PC-3 (cell line): ENCODE measurements around the gene RAB17. TPM values are rescaled to one million over a fixed set of nuclear protein-coding genes. Genes with fewer than 3 reads are reported as not detected.

Experiments used
- ATAC-seq: fragments of 200-7000 bp; cut with Tn5 transposase; 2 replicates; pipeline ENCODE4 v1.9.1; 2020; ENCODE audit warnings: mild to moderate bottlenecking, moderate library complexity
- BruUV-seq: library from RNA; stranded (reverse); fragments of 400-500 nt; replicated peaks from 2 replicates; lab custom pipeline; 2021; lab: Mats Ljungman, UMichigan
- CTCF ChIA-PET: fragments of 300-600 bp; sonication (Branson Sonifier 250); formaldehyde crosslinking; loops from one replicate; lab custom pipeline; 2022; ENCODE audit warnings: antibody characterized with exemption; lab: Charles Lee
- POLR2A ChIA-PET: fragments of 300-600 bp; sonication (Branson Sonifier 250); formaldehyde crosslinking; loops from one replicate; lab custom pipeline; 2022; ENCODE audit warnings: antibody characterized with exemption; ENCODE audit not compliant: unreplicated experiment; lab: Charles Lee
- DNase-seq: peaks from one replicate; pipeline ENCODE4 v3.0.0-alpha.2; 2015
- H2AFZ ChIP-seq: fragments of 300-600 bp; sonication (generic); 2 replicates; pipeline ENCODE4 v1.6.0; 2016; ENCODE audit warnings: antibody characterized with exemption, low read length
- H3F3A ChIP-seq: fragments of 300-600 bp; sonication (generic); one replicate; pipeline ENCODE4 v1.6.0; 2017; ENCODE audit warnings: antibody characterized with exemption, low read length, control low read depth, mild to moderate bottlenecking; ENCODE audit not compliant: unreplicated experiment
- H3K27ac ChIP-seq: fragments of 300-600 bp; sonication (generic); 2 replicates; pipeline ENCODE4 v1.5.1; 2016; ENCODE audit warnings: mild to moderate bottlenecking, low read length
- H3K27me3 ChIP-seq: fragments of 300-600 bp; sonication (generic); 2 replicates; pipeline ENCODE4 v1.6.1; 2016; ENCODE audit warnings: low read length, mixed read lengths
- H3K36me3 ChIP-seq: fragments of 300-600 bp; sonication (generic); 2 replicates; pipeline ENCODE4 v1.6.1; 2016; ENCODE audit warnings: low read depth, mixed run types, low read length, mixed read lengths
- H3K4me1 ChIP-seq: fragments of 300-600 bp; sonication (generic); 2 replicates; pipeline ENCODE4 v1.5.1; 2016; ENCODE audit warnings: low read length; ENCODE audit not compliant: insufficient read depth
- H3K4me2 ChIP-seq: fragments of 300-600 bp; sonication (generic); 2 replicates; pipeline ENCODE4 v1.6.0; 2016; ENCODE audit warnings: low read length
- H3K4me3 ChIP-seq: fragments of 300-600 bp; sonication (generic); 2 replicates; pipeline ENCODE4 v1.5.1; 2016; ENCODE audit warnings: mild to moderate bottlenecking, low read length, mixed read lengths
- H3K79me2 ChIP-seq: fragments of 300-600 bp; sonication (generic); 2 replicates; pipeline ENCODE4 v1.6.1; 2017; ENCODE audit warnings: low read length, mixed read lengths
- H3K9ac ChIP-seq: fragments of 300-600 bp; sonication (generic); 2 replicates; pipeline ENCODE4 v1.6.0; 2016; ENCODE audit warnings: mild to moderate bottlenecking, low read length
- H3K9me2 ChIP-seq: fragments of 300-600 bp; sonication (generic); replicated peaks from 2 replicates; pipeline ENCODE4 v1.6.1; 2016; ENCODE audit warnings: mixed run types, low read length, mixed read lengths
- H3K9me3 ChIP-seq: fragments of 300-600 bp; sonication (generic); 2 replicates; pipeline ENCODE4 v1.6.1; 2016; ENCODE audit warnings: low read length, mixed read lengths
- H4K20me1 ChIP-seq: fragments of 300-600 bp; sonication (generic); 2 replicates; pipeline ENCODE4 v1.6.1; 2016; ENCODE audit warnings: low read length, mixed read lengths
- EZH2 ChIP-seq: fragments of 300-600 bp; sonication (generic); IDR thresholded peaks from one replicate; pipeline ENCODE4 v1.6.1; 2017; ENCODE audit warnings: antibody characterized with exemption, mild to moderate bottlenecking, low read length; ENCODE audit not compliant: unreplicated experiment
- EZH2phosphoT487 ChIP-seq: fragments of 300-600 bp; sonication (generic); IDR thresholded peaks from 2 replicates; pipeline ENCODE4 v1.6.1; 2018; ENCODE audit warnings: mild to moderate bottlenecking, antibody characterized with exemption, low read length, borderline replicate concordance
- intact Hi-C: fragments of 100-400 bp; cut with micrococcal nuclease; formaldehyde crosslinking; loops from 2 replicates; pipeline ENCODE4 v1.9.0; 2023
- total RNA-seq: library from RNA; depleted of rRNA; stranded (reverse); fragments of >200 nt; gene quantifications from 2 replicates; pipeline ENCODE4 v1.2.3, GENCODE V29; 2014
- TF ChIP-seq, protein P1 (sequence below): fragments of 300-600 bp; sonication (generic); conservative IDR thresholded peaks from 2 replicates; pipeline ENCODE4 v1.5.1; 2017; ENCODE audit warnings: antibody characterized with exemption, low read depth, mild to moderate bottlenecking, low read length

Gene RAB17
- total RNA-seq, 1 experiment from 2014 or later = 28.9 TPM

DNA sequence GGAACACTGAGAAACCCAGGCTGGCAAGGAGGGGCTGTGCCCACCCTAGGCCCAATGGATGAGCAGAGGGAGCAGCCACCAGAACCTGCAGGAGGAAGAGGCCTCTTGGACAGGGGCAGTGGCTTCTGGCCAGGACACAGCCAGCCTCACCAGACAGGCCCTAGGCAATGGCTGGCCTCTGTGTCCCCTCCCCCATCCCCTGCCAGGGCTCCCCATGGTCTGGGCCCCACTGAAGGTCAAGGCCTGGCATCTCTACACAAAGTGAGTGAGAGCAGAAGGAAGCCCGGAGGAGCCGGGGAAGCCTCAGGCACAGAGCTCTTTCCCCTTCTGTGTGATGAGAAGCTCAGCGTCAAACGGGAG lies 17.8 kb downstream of the RAB17 start:
- H3F3A ChIP-seq = no peaks in the 10 kb centered on the region
- H2AFZ ChIP-seq = no peak overlapping the region
- DNase-seq = no peak
- 0 out of 2 replicates have a peak, but pooled peaks cover 3% of the 10 kb centered on the region for H3K79me2 ChIP-seq
- H3K9me3 ChIP-seq = no peaks in the 10 kb centered on the region
- H3K36me3 ChIP-seq = no peaks in the 10 kb centered on the region
- TF ChIP-seq, protein P1, sequence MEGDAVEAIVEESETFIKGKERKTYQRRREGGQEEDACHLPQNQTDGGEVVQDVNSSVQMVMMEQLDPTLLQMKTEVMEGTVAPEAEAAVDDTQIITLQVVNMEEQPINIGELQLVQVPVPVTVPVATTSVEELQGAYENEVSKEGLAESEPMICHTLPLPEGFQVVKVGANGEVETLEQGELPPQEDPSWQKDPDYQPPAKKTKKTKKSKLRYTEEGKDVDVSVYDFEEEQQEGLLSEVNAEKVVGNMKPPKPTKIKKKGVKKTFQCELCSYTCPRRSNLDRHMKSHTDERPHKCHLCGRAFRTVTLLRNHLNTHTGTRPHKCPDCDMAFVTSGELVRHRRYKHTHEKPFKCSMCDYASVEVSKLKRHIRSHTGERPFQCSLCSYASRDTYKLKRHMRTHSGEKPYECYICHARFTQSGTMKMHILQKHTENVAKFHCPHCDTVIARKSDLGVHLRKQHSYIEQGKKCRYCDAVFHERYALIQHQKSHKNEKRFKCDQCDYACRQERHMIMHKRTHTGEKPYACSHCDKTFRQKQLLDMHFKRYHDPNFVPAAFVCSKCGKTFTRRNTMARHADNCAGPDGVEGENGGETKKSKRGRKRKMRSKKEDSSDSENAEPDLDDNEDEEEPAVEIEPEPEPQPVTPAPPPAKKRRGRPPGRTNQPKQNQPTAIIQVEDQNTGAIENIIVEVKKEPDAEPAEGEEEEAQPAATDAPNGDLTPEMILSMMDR = no peak
- TF ChIP-seq EZH2phosphoT487 (no peak), EZH2 (no peak)
- H3K4me3 ChIP-seq = no peak overlapping the region
- no peak overlapping the region for H3K9ac ChIP-seq
- ChIA-PET POLR2A (no interaction called here), CTCF (interaction anchor here (1.2 to 1.5 kb wide), 2 partner anchors 112 to 407 kb away, joined by 3 to 4 read pairs; no protein-coding TSS in a partner anchor)
- no peak overlapping the region; the same call in 1 of the 2 replicates for H3K4me2 ChIP-seq
- no peaks in the 10 kb centered on the region for H3K27me3 ChIP-seq
- H3K4me1 ChIP-seq = peaks cover 25% of the 10 kb centered on the region
- intact Hi-C loops = loop anchor here (1.0 to 5.0 kb wide), 3 partner anchors 60 to 151 kb away; no protein-coding TSS in a partner anchor
- no peaks in the 10 kb centered on the region for H3K9me2 ChIP-seq
- no peak overlapping the region for H3K27ac ChIP-seq
- no peaks in the 10 kb centered on the region for H4K20me1 ChIP-seq
- BruUV-seq = no TSS peak
- no peak for ATAC-seq

DNA sequence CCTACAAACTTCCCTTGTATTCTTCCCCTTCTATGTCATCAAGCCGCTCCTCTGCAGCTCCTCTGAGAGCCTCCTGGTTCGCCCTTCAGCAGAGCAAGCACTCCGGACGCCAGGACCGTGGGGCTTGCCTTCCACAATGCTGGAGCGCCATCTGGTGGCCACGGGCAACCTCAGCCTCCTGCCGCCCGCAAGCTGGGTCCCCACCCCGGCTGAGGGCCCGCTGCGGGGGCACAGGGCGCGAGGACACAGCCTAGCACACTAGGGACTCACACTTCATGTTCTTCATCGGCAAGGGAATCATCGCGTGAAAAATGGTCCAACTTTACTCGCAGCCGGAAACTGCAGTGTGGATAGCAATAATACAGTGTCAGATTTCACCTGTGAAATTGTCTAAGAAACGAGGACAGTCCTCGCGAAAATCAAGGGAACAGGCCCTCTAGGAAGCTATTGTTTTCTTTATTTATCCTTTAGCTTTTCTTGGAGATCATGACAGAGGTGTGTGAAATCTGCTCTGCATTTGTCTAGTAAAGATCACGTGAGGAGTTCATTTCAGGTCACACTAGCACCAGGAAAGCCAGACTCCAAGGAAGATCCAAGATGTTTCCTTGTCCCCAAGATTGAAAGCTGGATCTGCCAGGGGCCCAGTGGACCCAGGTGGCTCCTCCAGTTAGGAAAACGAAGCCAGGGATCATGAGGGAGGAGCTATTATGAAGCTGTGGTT lies 18.4 kb downstream of the RAB17 start:
- Histone ChIP-seq H4K20me1 (no peaks in the 10 kb centered on the region), H3K4me2 (peak overlapping the region; percentile 74), H3F3A (no peaks in the 10 kb centered on the region), H3K79me2 (0 out of 2 replicates have a peak, but pooled peaks cover 3% of the 10 kb centered on the region), H3K9me3 (no peaks in the 10 kb centered on the region), H3K27me3 (no peaks in the 10 kb centered on the region), H3K27ac (no peak overlapping the region), H2AFZ (peak overlapping the region; percentile 62; the same call in 1 of the 2 replicates), H3K9ac (no peak overlapping the region), H3K36me3 (no peaks in the 10 kb centered on the region), H3K4me1 (peaks cover 25% of the 10 kb centered on the region), H3K9me2 (no peaks in the 10 kb centered on the region), H3K4me3 (peak overlapping the region; percentile 32; the same call in 1 of the 2 replicates)
- DNase-seq = peak; percentile 87
- ChIA-PET POLR2A (no interaction called here), CTCF (interaction anchor here (0.5 to 1.5 kb wide), 13 partner anchors 9 to 454 kb away, joined by 3 to 16 read pairs (median 4); no protein-coding TSS in a partner anchor)
- intact Hi-C loops = loop anchor here (1.0 to 5.0 kb wide), 3 partner anchors 60 to 151 kb away; no protein-coding TSS in a partner anchor
- ATAC-seq = peak; percentile 81
- TF ChIP-seq, protein P1 = peak; percentile 98
- TF ChIP-seq EZH2phosphoT487 (no peak), EZH2 (no peak)
- BruUV-seq = no TSS peak
